ENCODE data around the gene SVIL.
"Not testable (repeated sequence)": the region's sequence is repeated elsewhere in the genome, so short reads cannot be mapped to it uniquely, and the experiment has no call there.

SVIL gene

DNA sequence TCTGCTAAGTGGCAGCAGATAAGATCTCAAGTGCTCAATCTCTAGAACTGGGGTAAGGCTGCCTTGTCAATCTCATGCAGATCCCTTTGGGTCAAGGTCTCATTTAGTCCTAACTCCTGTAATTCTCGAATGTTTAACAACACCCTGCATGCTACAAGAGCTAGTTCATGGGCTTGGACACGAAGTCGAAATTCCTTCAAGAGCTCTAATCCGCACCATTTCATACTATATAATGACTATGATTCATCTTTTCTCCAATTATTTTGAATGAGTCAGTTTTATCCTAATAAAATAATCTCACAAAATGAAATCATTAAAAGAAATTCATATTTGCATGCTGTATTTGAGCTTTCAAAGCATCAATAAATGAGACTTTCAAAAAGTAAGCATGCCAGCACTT is 119.7 kb downstream of the SVIL start:
- not testable (repeated sequence) for DNase-seq

DNA sequence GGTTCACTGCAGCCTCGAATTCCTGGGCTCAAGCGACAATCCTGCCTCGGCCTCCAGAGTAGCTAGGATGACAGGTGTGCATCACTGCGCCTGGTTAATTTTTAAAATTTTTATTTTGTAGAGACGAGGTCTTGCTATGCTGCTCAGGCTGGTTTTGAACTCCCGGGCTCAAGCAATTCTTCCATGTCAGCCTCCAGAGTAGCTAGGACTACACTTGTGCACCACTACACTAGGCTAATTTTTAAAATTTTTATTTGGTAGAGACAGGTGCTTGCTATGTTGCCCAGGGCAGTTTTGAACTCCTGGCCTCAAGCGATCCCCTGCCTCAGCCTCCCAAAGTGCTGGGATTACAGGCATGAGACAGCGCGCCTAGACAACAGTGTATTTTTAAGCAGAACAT is 120.5 kb downstream of the SVIL start:
- DNase-seq, result no peak

DNA sequence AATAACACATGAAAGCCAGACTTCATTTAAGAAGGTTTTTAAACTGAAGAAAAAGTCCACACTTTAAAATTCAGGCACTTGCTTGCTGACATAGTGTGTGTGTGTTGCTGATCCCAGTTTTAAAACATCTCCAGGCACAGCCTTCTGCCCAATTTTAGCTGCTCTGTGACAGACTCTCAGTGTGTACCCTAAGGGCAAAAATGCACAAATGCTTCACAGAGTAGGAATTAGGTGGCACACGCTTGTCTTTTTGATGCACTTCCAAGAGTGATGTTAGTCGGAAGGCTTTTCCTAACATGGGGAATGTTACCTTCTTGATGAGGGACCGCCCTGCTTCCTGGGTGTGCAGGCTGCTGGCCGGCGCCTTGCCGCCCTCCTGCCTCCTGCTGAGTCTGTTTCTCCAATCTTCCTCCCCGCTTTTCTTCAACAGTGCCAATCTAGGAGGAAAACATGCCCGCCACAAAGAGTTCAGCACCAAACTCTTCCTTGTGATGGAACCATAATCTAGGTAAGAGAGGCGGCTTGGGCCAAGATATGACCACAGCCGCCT is 122.3 kb downstream of the SVIL start:
- DNase-seq, result no peak

- not testable (repeated sequence) for DNase-seq
Measured at GRCh38 chr10:29511806-29512205, 123.0 kb downstream of the SVIL start.

- not testable (repeated sequence) for DNase-seq
Measured at GRCh38 chr10:29510483-29511157, 124.2 kb downstream of the SVIL start.

GRCh38 chr10:29508554-29509244 is 126.1 kb downstream of the SVIL start:
- DNase-seq, result no peak

DNA sequence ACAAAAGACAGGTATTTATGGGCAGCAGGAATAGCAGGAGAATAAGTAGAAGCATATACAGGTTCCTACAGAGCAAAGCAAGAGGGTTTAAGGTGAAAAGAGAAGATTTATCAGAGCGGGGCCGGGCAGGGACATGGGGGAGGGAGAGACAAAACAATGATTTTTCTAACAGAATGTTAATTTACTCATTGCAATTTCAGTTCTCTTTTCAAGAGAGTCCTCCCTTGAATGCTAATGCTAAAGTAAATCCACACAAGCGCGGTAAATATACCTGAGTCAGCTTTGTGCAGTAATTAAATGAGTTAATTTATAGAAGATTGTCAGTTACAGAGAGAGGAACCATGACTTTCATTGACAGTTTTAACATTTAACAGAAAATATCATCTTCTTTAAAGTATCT is 127.0 kb downstream of the SVIL start:
- DNase-seq, result not testable (repeated sequence)

GRCh38 chr10:29506324-29506921 is 128.3 kb downstream of the SVIL start:
- DNase-seq, result not testable (repeated sequence)

GRCh38 chr10:29502351-29502750 is 132.4 kb downstream of the SVIL start:
- no peak for DNase-seq

DNA sequence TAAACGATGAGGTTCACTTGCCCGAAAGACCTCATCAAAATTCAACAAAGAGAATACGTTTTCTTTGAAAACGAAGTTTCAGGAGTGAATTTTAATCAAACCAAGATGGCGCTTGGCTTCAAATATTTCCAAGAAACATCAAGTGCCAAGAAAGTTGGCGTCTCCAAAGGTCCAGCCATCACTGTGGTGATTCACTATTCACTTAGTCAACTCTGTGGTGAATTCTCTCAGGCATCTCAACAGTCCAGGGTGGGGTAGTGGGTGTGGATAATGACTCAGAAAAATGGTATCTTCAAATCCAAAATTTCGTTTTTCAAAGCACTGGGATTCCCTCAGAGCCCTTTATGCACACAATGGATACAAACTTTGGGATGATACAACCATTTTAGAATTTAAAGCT is 133.1 kb downstream of the SVIL start:
- DNase-seq, result no peak

DNA sequence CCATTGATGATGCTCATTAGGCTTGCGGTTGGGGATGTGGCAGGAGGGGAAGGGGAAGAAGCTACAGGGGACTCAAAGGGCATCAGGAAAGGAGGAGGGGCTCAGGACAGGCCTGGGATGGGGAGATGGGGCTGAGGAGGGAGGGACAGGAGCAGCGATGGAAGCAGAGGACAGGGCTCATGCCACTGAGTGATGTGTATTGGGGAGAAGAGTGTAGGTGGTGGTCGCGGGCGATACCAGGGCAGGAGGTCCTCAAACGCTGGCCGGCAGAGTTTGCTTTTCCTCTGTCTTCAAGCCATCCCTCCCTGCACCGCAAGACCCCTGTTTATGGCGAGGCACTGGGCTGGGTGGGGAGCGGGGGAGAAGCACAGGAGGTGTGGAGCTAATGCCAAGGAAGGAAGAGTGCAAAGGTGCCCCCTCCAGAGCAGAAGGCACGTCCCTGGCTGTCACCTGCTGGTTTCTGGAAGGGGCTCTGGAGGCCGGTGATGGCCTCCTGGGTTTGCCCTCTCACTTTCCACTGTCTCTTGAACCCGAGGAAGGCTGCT is 134.7 kb downstream of the SVIL start:
- DNase-seq, result no peak

GRCh38 chr10:29496341-29497162 is 138.2 kb downstream of the SVIL start:
- DNase-seq, result peak; percentile 31

DNA sequence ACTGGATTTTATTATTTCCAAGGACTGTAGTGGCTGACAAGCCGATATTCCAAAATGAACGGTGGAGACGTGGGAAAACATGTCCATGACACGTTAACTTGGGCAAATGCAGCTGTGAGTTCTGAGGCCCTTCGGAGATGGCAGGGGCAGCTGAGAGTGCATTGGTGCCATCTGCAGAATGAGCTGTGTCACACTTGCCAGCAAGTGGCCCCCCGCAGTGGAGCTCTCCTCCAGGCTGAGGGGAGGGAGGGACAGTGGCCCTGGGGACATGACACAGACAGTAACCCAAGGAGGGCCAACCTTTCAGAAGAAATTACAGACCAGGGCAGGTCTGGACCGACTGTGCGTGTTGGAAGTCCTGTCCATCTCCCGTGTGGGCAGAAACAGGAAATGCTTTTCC is 139.4 kb downstream of the SVIL start:
- DNase-seq, result no peak

DNA sequence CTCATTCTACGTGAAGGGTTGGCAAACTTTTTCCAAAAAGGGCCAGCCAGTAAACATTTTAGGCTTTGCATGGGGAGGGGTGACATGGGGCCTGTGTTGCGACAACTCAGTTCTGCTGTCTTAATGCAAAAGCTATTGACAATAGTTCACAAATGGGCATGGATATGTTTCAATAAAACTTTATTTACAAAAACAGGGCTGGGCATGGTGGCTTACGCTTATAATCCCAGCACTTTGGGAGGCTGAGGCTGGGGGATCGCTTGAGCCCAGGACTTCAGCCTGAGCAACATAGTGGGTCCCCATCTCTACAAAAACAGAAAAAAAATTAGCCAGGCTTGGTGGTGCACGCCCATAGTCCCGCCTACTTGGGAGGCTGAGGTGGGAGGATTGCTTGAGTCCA is 141.1 kb downstream of the SVIL start:
- DNase-seq, result no peak

- no peak for DNase-seq
Measured at GRCh38 chr10:29492774-29493173, 142.0 kb downstream of the SVIL start.

- no peak for DNase-seq
Measured at GRCh38 chr10:29491918-29492317, 142.9 kb downstream of the SVIL start.

- DNase-seq, result not testable (repeated sequence)
Measured at GRCh38 chr10:29490781-29491280, 143.9 kb downstream of the SVIL start.

DNA sequence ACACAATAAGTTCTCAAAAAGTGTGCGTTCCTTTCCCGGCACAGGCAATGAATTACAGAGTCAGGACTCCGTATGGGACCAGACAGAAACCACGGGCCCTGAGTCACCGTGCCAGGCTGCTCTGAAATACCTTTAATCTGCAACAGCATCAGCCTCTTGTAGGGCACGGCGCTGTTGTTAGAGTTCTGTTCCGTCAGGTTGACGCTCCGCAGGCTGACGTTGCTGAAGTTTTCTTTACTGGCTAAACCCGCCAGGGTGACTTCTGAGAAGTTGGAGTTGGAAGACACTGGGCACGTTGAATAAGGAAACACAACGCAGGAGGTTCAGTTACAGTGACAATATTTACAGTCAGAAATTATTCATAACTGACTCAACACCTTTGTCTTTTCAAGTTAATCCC is 146.3 kb downstream of the SVIL start:
- not testable (repeated sequence) for DNase-seq

DNA sequence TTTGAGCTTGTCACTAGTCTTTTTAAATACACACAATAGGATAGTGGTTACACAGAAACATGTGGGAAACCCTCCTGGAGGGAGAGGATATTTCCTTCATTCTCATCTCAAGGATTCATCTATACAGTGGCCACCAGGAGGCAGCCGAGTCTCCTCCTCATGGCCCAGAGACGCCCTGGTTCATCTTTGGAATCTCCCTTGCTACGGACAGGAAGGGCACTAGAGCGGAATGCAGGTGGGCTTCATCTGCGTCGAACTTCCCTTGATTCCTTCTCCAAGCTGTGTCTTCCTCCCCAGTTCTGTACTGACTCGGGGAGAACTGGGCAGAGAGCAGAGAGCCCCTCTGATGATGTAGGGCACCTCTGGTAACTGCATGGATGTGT is 146.9 kb downstream of the SVIL start:
- DNase-seq, result not testable (repeated sequence)

GRCh38 chr10:29487032-29487883 is 147.5 kb downstream of the SVIL start:
- not testable (repeated sequence) for DNase-seq

DNA sequence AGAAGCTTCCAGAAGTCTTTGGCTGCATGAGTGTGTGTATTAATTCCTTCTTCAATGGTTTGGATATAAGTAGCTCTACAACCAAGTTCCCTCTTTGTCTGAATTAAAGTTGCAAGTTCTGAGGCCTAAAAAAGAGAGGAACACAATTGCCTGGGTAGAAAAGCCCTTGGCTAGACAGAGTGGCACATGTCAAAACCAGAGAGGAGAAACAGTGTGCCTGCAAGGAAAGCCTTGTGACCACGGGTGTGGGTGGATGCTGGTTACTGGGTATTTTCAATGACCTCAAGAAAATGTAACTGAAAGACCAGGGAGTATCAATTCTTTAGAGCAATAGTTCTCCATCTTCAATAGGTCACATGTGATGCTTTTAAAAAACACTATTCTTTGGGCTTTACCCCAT is 148.3 kb downstream of the SVIL start:
- no peak for DNase-seq

All from right kidney (tissue), 1 donor.